ENCODE results near the gene NAV2.

Gene NAV2

DNA sequence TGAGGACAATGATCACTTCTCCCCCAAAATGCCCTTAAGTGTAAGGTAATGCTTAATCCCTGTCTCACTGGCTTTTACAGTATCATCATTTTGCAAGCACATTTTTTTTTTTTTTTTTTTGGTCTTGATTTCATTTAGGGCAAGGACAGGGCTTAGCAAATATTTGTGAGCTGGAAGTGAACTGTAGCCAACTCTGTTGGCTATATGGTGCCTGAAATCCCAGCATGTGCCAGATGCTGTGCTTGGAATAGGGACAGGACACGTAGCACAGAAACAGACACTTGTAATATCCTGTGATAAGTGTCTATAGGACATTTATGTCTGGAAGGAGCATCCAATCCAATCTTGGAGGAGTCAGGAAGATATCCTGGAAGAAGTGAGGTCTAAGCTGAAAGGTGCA is 198.3 kb downstream of the NAV2 start:
- DNase-seq: no peak
- no peak for TF ChIP-seq GATA1 (IDR thresholded peaks at IDR 0.05; ENCODE audit: low read depth, low read length)
- TF ChIP-seq POLR2A (IDR thresholded peaks at IDR 0.05; ENCODE audit: low read length): no peak

DNA sequence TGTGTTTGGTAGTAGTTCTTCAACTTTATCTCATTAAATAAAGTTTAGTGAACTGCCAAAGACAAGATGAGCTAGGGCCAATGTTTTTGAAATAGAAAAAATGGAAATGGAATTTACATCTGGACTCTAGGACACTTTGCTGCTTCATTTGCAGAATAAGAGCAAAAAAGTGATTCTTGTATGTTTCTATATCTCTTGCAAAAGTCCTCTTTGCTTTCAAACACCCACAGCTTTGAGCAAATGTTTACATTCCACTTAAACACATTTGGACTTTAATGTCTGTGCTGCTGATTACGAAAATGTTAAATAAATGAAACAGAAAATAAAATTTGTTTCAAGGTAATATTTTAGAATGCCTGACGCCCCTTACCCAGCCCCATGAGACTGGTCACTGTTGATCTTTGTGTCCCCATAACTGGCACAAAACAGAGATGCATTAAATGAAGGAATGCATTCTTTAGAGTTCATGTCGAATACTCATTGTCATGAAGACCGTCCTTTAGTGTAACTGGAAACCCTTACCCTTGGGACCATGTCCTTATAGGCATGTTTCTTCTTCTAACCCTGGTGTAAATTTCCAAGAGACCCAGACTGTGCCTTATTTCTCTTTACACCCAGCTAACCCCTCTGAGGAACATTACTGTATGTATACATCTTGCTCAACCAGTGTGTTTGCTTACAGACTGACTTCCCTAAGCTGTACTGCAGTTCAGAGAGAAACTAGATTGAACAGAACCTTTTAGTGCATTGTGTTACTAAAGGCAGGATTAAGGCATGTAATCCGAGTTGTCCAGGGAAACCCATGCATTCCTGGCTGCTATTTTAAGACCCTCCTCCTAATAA is 199.7 kb downstream of the NAV2 start:
- no peak for DNase-seq
- TF ChIP-seq GATA1 (IDR thresholded peaks at IDR 0.05; ENCODE audit: low read depth, low read length) (no peak), POLR2A (IDR thresholded peaks at IDR 0.05; ENCODE audit: low read length) (no peak)

DNA sequence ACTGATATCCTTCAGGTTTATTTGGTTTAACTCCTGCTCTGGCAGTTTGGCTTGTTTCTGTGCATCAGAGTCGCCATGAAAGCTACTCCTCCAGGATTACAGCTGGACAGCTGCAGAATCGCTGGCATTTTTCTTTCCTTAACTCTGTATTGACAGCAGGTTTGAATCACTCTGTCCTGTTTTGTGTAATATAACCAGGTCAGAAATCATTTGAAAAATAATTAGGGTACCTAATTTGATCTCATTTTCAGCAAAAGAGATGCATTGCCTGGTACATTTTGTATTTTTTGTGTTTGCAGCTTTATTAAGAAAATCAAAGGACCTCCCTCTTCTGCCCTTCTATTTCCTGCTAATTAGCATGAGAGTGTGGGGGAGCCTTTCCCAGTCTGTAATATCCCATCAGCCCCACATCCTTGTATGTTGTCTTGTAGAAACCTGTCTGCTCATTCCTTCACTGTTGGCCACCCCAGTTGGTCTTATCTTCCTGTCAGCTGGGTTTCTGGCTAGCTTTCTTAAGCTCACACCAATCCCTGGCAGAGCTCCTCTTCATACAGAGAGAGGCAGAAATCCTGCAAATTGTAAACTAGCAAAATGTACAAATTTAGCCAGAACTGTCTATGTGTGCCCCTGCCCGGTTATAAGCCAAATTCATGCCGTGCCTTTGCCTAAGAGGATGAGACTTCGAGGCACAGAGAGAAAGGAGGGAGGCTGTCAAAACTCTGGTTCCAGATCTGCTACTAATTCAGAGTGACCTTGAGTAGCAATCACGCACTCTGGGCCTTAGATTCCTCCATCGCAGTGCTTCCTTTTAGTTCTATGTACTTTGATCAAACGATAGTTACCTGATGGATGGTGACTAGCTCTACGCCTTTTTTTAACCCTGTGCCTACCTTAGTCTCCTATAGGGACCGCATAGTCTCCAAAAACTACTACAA is 200.6 kb downstream of the NAV2 start:
- TF ChIP-seq GATA1 (IDR thresholded peaks at IDR 0.05; ENCODE audit: low read depth, low read length): no peak
- TF ChIP-seq POLR2A (IDR thresholded peaks at IDR 0.05; ENCODE audit: low read length): no peak
- no peak for DNase-seq

DNA sequence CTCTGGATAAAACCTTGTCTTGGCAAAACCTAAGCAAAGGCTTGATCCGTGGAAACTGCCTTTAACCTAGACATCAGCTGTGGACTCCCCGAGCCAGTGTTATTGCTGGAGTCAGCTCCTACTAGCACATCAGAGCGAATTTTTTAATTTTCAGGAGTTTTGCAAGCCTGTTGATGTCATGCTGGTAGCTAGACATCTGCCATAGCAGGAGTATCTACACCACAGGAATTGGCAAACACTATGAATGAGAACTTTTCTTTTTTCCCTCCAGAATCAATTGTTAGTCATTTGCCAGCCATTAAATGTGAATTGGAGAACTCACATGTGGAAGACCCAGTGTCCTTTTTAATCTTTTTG is 201.2 kb downstream of the NAV2 start:
- TF ChIP-seq GATA1 (IDR thresholded peaks at IDR 0.05; ENCODE audit: low read depth, low read length) (no peak), POLR2A (IDR thresholded peaks at IDR 0.05; ENCODE audit: low read length) (no peak)
- DNase-seq: no peak

DNA sequence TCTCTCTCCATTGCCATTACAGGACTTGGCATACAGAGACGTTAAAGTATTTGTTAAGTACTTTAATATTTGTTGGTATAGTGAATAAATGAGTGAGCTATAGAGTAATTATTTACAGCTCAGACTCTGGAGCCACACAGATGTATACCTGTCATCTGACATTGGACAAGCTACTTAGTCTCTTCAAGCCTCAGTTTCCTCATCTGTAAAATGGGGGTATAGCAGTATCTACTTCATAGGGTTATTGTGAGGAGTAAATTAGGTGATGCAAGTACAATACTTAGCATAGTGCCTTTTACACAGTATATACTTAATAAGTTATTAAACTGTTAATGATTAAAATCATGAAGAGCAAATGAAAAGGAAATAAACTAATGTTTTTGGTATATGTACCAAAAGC is 203.2 kb downstream of the NAV2 start:
- no peak for DNase-seq
- TF ChIP-seq GATA1 (IDR thresholded peaks at IDR 0.05; ENCODE audit: low read depth, low read length): no peak
- no peak for TF ChIP-seq POLR2A (IDR thresholded peaks at IDR 0.05; ENCODE audit: low read length)

DNA sequence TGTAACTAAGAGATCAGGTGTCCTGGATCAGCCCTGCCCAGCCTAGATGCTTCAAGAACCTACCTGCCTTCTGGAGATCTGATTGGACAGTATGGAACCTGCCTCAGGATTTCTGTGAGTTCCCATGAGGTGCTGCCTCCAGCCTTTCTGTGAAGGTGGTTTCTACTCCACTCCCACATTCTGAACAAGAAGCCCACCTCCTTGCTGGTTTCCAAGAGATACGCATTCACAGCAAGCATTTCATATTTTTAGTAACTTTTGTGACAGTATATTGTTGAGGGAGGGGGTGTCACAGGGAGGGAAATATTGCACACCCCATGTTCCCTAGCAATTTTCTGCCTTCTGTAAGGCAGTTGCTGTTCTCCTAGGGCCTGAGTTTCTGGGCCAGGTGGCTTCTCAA is 204.4 kb downstream of the NAV2 start:
- TF ChIP-seq POLR2A (IDR thresholded peaks at IDR 0.05; ENCODE audit: low read length) (no peak), GATA1 (IDR thresholded peaks at IDR 0.05; ENCODE audit: low read depth, low read length) (no peak)
- no peak for DNase-seq

DNA sequence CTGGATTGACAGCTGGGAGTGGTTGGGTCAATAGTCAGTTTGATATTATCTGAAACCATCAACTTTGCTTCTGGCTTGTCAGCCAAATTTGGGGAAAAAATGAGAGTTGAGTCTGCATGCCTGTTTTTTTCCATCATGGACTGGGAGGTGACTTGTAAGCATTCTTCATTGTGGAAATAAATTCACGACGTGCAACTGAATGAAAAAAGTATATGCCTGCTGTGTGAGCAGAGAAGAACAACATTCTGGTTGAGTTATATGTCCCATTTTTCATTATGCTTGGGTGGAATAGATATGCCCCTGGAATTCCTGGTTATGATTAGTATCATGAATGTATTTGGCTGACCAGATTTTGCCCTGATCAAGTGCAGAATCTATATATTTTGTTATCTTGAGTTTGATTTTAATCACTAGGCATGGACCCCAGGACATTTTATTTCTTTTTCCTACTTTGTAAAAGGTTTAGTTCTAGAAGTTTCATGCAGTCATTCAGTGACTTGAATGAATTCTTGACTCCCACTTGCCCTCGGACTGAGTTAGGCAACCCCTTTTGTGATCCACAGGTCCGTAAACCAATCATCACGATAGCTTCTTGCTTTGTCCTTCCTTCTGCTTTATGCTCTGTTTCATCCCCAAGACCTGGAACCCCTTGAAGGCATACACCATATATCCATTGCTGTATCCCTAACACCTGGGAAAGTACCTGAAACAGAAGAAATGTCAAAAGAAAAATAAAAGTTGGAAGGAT is 205.8 kb downstream of the NAV2 start:
- TF ChIP-seq POLR2A (IDR thresholded peaks at IDR 0.05; ENCODE audit: low read length) (no peak), GATA1 (IDR thresholded peaks at IDR 0.05; ENCODE audit: low read depth, low read length) (no peak)
- DNase-seq: no peak

DNA sequence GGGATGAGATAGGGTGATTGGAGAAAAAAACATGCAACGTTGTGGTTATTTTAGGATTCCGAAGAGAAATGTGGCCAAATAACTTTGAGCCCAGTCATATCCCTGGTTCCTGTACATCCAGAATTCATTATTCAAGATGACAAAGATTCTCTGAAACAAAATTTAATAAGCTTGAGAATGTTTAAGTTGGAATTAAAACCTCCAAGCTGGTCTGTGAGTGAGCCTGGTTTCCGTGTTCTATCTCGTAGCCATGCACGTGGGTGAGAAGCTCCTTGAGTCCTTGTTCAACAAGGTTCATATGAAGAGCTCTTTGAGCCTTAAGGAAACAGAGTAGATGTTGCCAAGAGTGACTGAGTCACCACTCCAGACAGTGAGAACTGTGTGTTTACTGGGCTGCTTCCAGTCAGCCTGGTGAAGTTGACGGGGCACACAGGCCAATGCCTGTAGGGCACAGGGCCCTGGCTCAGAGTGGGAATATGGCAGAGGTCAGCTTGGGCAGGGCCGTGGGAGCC is 206.5 kb downstream of the NAV2 start:
- TF ChIP-seq GATA1 (IDR thresholded peaks at IDR 0.05; ENCODE audit: low read depth, low read length) (no peak), POLR2A (IDR thresholded peaks at IDR 0.05; ENCODE audit: low read length) (no peak)
- no peak for DNase-seq

DNA sequence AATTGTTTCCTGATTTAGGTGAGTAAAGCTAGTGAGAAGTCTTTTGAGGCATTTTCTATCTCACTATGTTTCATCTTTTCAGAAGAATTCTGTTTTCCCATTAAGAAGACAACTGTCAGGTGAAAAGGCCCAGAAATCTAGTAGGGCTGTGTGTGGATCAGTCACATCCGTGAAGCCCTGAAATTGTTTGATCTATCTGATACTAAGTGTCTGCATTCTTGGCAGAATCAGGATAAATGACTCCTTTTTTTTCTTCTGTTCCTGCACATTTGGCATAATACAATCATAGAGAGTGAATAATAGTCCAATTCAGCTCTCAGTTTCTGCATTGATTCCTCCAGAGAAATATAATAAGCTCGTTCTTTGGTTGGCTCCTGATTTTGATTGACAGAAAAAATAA is 208.3 kb downstream of the NAV2 start:
- no peak for DNase-seq
- no peak for TF ChIP-seq GATA1 (IDR thresholded peaks at IDR 0.05; ENCODE audit: low read depth, low read length)
- no peak for TF ChIP-seq POLR2A (IDR thresholded peaks at IDR 0.05; ENCODE audit: low read length)

DNA sequence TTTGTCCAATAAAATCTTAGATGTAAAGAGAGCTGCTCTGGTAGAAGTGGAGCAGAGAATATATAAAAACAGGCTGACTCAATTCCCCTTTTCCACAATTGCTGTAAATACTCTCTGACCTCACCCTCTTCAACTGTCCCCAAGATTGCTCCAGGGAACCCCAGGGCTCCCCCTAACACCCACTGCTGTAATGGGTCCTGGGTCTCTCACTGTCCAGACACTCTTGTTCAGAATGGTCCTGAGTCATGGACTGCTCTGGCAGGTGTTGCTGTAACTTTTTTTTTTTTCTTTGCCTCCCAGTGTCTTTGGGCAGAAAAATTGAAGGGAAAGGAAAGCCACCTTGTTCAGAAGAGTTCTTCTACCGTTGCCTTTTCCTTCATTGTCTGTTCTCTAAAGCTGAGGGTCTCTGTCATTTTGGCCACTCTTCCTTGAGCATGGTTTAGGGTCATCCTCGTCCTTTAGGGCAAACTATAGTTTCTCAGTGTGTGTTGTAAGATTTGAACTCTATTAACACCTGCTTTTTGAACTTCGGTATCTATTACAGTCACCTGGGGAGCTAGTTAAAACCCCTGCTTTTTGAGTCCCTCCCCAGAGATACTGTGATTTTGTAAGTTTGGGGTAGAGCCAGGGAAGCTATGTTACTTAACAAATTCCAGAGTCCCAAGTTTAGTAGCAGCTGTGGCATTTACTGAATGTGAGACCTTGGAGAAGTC is 209.5 kb downstream of the NAV2 start:
- no peak for DNase-seq

DNA sequence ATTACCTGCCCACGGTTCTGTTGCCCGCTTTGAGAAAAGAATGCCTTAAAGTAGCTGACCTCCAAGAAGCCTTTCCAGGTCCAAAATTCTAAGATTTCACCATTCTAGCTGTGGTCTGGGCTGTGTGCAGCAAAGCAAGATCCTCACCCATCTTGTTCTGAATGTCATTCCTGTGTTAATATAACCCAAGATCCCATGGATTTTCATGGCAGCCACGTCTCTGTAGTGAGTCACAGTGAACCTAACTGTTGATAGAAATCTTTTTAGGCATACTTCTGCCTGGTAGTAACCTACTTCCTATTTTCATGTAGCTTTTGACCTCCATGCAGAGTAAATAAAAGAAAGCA is 210.0 kb downstream of the NAV2 start:
- DNase-seq: no peak
- TF ChIP-seq POLR2A (IDR thresholded peaks at IDR 0.05; ENCODE audit: low read length) (no peak), GATA1 (IDR thresholded peaks at IDR 0.05; ENCODE audit: low read depth, low read length) (no peak)

More for the DNA sequence above, 209.5 kb downstream of the NAV2 start:
- TF ChIP-seq POLR2A (IDR thresholded peaks at IDR 0.05; ENCODE audit: low read length): no peak
- TF ChIP-seq GATA1 (IDR thresholded peaks at IDR 0.05; ENCODE audit: low read depth, low read length): no peak

DNA sequence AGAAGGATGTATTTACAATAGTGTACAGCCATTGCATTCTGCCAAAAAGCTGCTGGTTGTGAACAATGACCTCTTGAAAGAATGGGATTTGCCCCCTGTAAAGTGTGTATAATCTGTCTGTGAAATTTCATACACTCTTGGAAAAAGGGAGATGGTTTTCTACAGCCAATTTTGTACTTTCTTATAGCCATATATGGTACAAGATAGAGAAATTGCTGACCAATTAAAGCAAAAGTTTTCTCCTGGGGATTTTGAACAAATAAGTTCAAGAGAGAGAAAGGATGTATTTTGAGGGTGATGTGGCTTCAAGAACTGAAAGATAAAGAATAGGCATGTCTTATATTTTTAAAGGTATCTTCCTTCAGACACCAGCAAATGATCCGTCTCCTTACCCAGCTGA is 211.0 kb downstream of the NAV2 start:
- TF ChIP-seq POLR2A (IDR thresholded peaks at IDR 0.05; ENCODE audit: low read length) (no peak), GATA1 (IDR thresholded peaks at IDR 0.05; ENCODE audit: low read depth, low read length) (no peak)
- DNase-seq: no peak

DNA sequence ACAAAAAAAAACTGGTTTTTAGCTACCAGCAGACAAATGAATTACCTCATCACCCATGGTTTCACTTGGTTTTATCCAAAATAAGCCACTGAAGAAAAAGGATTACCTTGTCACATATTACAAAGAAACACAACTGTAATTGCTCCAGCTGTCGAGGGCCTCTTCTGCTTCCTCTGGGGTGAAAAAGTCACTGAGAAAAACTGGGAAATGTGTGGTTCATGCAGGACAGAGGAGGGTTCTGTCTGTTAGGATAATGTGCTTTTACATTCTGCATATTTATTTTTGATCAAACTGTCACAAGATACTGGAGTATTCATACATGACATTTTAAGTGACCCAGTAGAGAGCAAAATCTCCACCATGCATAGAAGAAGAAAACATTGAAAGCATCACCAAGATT is 211.7 kb downstream of the NAV2 start:
- no peak for DNase-seq
- TF ChIP-seq POLR2A (IDR thresholded peaks at IDR 0.05; ENCODE audit: low read length): no peak
- TF ChIP-seq GATA1 (IDR thresholded peaks at IDR 0.05; ENCODE audit: low read depth, low read length): no peak

Data from erythroblast (primary cell).